DND-41 (cell line): ENCODE results near the gene BRAP.
"Not testable (repeated sequence)": the region's sequence is repeated elsewhere in the genome, so short reads cannot be mapped to it uniquely, and the experiment has no call there.

ENCODE experiments used
- ATAC-seq: fragments of 200-7000 bp; cut with Tn5 transposase; 3 replicates; pipeline ENCODE4 v1.9.1; 2021; ENCODE audit warnings: low read depth; ENCODE audit not compliant: insufficient read depth
- DNase-seq: peaks from one replicate; pipeline ENCODE4 v3.0.0-alpha.2; 2020
- H2AFZ ChIP-seq: 2 replicates; pipeline ENCODE4 v1.6.0; 2012; ENCODE audit warnings: low read depth, low read length
- H3K27ac ChIP-seq: 2 replicates; pipeline ENCODE4 v1.5.1; 2012; ENCODE audit warnings: low read length, inconsistent platforms
- H3K27me3 ChIP-seq: fragments of 200-600 bp; sonication (generic); 2 replicates; pipeline ENCODE4 v1.6.0; 2012; ENCODE audit warnings: low read length, mild to moderate bottlenecking, inconsistent platforms; ENCODE audit not compliant: insufficient read depth, poor library complexity
- H3K36me3 ChIP-seq: 2 replicates; pipeline ENCODE4 v1.5.1; 2012; ENCODE audit warnings: low read length, inconsistent platforms; ENCODE audit not compliant: insufficient read depth
- H3K4me1 ChIP-seq: 2 replicates; pipeline ENCODE4 v1.5.1; 2012; ENCODE audit warnings: mild to moderate bottlenecking, low read length; ENCODE audit not compliant: insufficient read depth
- H3K4me2 ChIP-seq: 2 replicates; pipeline ENCODE4 v1.6.0; 2012; ENCODE audit warnings: mild to moderate bottlenecking, moderate library complexity, low read length, inconsistent platforms; ENCODE audit not compliant: insufficient read depth
- H3K4me3 ChIP-seq, 2 experiments: fragments of 200-600 bp in 1 of 2; shearing (Covaris generic) in 1 of 2; 2 replicates each; pipeline ENCODE4 v1.5.1; 2012 to 2016; ENCODE audit warnings: inconsistent platforms in 2 of 2, low read length in 2 of 2, mild to moderate bottlenecking in 2 of 2, low read depth in 1 of 2, moderate library complexity in 1 of 2
- H3K79me2 ChIP-seq: 2 replicates; pipeline ENCODE4 v1.6.0; 2012; ENCODE audit warnings: low read length, inconsistent platforms; ENCODE audit not compliant: insufficient read depth
- H3K9ac ChIP-seq: 2 replicates; pipeline ENCODE4 v1.6.0; 2012; ENCODE audit warnings: low read depth, mild to moderate bottlenecking, inconsistent platforms, low read length, moderate library complexity
- H3K9me3 ChIP-seq: 2 replicates; pipeline ENCODE4 v1.5.1; 2012; ENCODE audit warnings: low read length, moderate library complexity, mild to moderate bottlenecking, inconsistent platforms; ENCODE audit not compliant: insufficient read depth, severe bottlenecking
- H4K20me1 ChIP-seq: 2 replicates; pipeline ENCODE4 v1.6.0; 2012; ENCODE audit warnings: low read length; ENCODE audit not compliant: insufficient read depth
- EZH2 ChIP-seq: IDR thresholded peaks from 3 replicates; pipeline ENCODE4 v1.6.1; 2012; ENCODE audit warnings: borderline replicate concordance, low read depth, mild to moderate bottlenecking, moderate library complexity, low read length, inconsistent platforms; ENCODE audit not compliant: severe bottlenecking
- TF ChIP-seq, protein P1 (sequence below): IDR thresholded peaks from 2 replicates; pipeline ENCODE4 v1.5.1; 2012; ENCODE audit warnings: borderline replicate concordance, low read length, moderate library complexity, mild to moderate bottlenecking; ENCODE audit not compliant: poor library complexity, severe bottlenecking; ENCODE audit errors: extremely low read depth

BRAP gene

DNA sequence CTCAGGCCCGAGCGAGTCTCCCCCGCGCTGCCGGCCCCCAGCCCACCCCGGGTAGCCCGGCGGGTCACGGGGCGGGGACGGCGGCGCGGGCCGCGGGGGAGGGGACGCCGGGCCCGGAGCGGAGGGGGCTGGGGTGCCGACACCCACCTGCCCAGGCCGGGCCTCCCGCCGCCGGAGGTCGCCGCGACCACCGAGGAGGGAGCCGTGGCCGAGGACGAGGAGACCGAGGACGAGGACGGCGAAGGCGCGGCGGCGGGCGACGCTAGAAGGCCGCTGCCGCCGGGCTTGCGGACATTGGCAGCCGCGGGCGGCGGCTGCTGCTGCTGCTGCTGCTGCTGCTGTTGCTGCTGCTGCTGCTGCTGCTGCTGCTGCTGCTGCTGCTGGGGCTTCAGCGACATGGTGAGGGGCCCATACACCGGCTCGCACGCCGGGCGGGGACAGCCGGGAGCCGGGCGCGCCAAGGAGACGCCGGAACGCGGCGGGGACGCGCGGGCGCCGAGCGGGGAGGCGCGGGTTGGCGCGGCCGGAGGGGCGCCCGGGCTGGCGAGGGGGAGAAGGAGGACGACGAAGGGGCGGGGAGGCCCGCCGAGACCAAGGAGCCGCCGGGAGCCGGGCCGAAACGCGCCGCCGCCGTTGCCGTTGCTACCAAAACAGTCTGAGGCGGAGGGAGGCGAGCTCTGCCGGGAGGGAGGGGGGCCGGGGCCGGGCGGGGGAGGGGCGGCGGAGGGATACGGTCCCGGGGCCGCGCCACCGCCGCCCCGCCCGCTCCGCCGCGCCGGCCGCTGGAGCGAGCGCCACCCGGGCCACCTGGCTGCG, 86.9 kb downstream of the BRAP start, which contains the start of gene ATXN2:
Gene ATXN2, minus strand, starts transcription at position 679 of the 816 bp plus-strand sequence. Its CDS starts 281 bp downstream, at position 398.
- ATAC-seq (peak; percentile 37), DNase-seq (no peak)
- peaks cover 2% of the 10 kb centered on the region; the same call in 1 of the 2 replicates for H3K36me3 ChIP-seq
- H3K27me3 ChIP-seq, result no peaks in the 10 kb centered on the region
- peak within 1 kb of the TSS; percentile 62 for H3K9ac ChIP-seq
- H3K27ac ChIP-seq, result peak within 1 kb of the TSS; percentile 98
- peaks cover 42% of the 10 kb centered on the region for H4K20me1 ChIP-seq
- H2AFZ ChIP-seq, result peak within 1 kb of the TSS; percentile 82
- H3K4me2 ChIP-seq, result peak within 1 kb of the TSS; percentile 87
- peaks cover 55% of the 10 kb centered on the region for H3K79me2 ChIP-seq
- peaks cover 40% of the 10 kb centered on the region for H3K4me1 ChIP-seq
- H3K9me3 ChIP-seq, result no peaks in the 10 kb centered on the region
- peak within 1 kb of the TSS; percentile 98 for H3K4me3 ChIP-seq
- TF ChIP-seq EZH2, result no peak
- TF ChIP-seq, protein P1, sequence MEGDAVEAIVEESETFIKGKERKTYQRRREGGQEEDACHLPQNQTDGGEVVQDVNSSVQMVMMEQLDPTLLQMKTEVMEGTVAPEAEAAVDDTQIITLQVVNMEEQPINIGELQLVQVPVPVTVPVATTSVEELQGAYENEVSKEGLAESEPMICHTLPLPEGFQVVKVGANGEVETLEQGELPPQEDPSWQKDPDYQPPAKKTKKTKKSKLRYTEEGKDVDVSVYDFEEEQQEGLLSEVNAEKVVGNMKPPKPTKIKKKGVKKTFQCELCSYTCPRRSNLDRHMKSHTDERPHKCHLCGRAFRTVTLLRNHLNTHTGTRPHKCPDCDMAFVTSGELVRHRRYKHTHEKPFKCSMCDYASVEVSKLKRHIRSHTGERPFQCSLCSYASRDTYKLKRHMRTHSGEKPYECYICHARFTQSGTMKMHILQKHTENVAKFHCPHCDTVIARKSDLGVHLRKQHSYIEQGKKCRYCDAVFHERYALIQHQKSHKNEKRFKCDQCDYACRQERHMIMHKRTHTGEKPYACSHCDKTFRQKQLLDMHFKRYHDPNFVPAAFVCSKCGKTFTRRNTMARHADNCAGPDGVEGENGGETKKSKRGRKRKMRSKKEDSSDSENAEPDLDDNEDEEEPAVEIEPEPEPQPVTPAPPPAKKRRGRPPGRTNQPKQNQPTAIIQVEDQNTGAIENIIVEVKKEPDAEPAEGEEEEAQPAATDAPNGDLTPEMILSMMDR, result no peak

DNA sequence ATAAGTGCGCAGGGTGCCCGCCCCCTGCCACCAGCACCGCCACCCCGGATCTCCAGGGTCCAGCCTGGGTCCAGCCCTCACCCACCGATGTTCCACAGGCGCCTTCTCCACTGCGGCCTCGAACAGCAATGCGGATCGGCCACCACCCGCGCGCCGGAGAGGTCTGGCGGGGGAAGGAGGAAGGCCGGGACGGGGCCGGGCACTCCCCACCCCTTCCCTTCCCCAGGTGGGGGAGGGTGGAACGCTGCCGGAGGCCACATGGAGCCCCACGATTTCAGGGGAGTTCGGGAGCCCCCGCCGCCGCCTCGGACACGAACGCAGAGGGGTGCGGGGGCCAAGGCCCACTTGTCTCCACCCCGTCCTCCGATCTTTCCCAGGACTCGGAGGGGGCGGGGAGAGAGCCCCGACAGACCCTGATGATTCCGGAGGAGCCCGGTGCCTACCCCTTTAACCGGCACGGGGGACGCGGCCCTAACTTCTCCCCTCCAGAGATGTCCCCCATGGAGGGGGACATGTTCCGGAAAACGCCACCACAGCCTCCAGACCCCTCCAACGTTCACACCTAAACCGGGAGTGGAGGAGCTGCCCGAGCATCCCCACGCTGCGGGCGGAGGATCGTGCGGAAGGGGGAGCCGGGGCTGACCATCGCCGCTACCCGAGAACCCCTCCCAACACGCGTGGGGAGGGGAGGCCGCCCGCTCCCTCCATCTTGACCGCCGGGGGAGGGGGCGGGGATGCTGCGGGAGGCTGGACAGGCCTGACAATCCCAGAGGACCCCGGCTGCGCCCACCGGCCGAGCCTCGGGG, 87.7 kb downstream of the BRAP start:
- H3K27me3 ChIP-seq, result no peaks in the 10 kb centered on the region
- peaks cover 2% of the 10 kb centered on the region; the same call in 1 of the 2 replicates for H3K36me3 ChIP-seq
- H3K4me2 ChIP-seq, result peak overlapping the region; percentile 87
- peak overlapping the region; percentile 98 for H3K4me3 ChIP-seq
- peaks cover 40% of the 10 kb centered on the region for H3K4me1 ChIP-seq
- peaks cover 49% of the 10 kb centered on the region for H4K20me1 ChIP-seq
- peak overlapping the region; percentile 65 for H2AFZ ChIP-seq
- DNase-seq (peak; percentile 41), ATAC-seq (peak; percentile 19)
- H3K9me3 ChIP-seq, result no peaks in the 10 kb centered on the region
- H3K27ac ChIP-seq, result peak overlapping the region; percentile 79
- peak overlapping the region; percentile 62 for H3K9ac ChIP-seq
- peaks cover 63% of the 10 kb centered on the region for H3K79me2 ChIP-seq
- TF ChIP-seq, protein P1, result no peak
- no peak for TF ChIP-seq EZH2

DNA sequence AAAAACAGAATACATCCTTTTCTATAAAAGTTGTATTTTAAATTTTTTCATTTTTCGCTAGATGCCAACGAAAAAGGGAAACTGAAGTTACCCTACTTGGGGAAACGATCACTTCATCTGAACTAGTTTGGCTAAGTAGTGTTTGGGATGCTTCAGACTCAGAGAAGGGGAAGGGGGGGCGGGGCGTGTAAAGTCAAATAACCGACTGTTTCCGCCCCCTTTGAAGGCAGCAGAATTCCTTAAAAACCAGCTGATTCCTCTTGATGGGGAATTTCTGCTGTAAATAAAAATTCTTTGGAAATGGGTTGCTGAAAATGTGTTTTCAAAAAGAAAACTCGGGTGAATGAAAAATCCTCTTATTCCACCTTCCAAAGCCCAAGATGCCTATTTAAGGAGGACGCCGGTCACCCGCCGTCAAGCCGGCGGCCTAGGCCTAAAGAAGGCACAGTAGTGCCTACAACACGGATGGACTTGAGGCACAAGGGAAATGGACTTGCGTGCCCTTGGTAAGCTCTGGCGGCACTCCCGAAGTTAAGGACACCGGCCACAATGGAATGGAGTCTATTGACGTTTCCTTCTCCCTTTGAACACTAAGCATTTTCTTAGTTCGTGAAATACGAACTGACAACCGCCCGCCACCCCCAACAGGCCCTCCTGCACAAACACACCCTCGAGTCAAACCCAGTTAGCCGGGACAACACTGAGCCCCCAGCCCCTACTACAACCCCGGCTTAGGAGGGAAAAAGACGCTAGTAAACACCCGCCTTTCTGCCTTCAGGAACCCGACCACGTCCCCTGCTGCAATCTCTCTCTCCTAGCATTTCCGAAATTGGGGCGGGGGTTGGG, 88.5 kb downstream of the BRAP start:
- Histone ChIP-seq H2AFZ (peak overlapping the region; percentile 65), H3K4me1 (peaks cover 40% of the 10 kb centered on the region), H3K79me2 (peaks cover 71% of the 10 kb centered on the region)

DNA sequence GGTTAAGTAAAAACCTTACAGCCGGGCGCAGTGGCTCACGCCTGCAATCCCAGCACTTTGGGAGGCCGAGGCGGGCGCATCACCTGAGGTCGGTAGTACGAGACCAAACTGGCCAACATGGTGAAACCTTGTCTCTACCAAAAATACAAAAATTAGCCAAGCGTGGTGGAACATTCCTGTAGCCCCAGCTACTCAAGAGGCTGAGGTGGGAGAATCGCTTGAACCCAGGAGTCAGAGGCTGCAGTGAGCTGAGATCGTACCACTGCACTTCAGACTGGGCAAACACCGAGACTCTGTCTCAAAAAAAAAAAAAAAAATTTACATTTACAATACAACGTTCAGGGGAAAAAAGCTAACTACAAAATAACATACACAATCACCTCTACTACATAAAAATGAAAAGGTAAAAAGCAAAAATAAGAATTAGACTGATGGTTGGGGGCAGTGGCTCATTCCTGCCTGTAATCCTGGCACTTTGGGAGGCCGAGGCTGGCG, 90.4 kb downstream of the BRAP start:
- not testable (repeated sequence) for H3K9me3 ChIP-seq, H2AFZ ChIP-seq, H3K27me3 ChIP-seq, ATAC-seq, DNase-seq, H3K27ac ChIP-seq, H3K4me3 ChIP-seq, H3K36me3 ChIP-seq
- peak overlapping the region; percentile 4; the same call in 1 of the 2 replicates for H3K9ac ChIP-seq
- peaks cover 59% of the 10 kb centered on the region for H4K20me1 ChIP-seq
- H3K79me2 ChIP-seq, result peaks cover 89% of the 10 kb centered on the region
- H3K4me1 ChIP-seq, result peaks cover 38% of the 10 kb centered on the region
- peak overlapping the region; percentile 87; the same call in 1 of the 2 replicates for H3K4me2 ChIP-seq

More for the DNA sequence above, 88.5 kb downstream of the BRAP start:
- H3K36me3 ChIP-seq, result peaks cover 2% of the 10 kb centered on the region; the same call in 1 of the 2 replicates
- no peaks in the 10 kb centered on the region for H3K9me3 ChIP-seq
- H4K20me1 ChIP-seq, result peaks cover 52% of the 10 kb centered on the region
- peak; percentile 48 for DNase-seq
- TF ChIP-seq, protein P1, result no peak
- no peak for TF ChIP-seq EZH2
- H3K4me3 ChIP-seq, result peak overlapping the region; percentile 98
- peak overlapping the region; percentile 87 for H3K4me2 ChIP-seq
- peak; percentile 11 for ATAC-seq
- H3K9ac ChIP-seq, result peak overlapping the region; percentile 62
- no peaks in the 10 kb centered on the region for H3K27me3 ChIP-seq
- peak overlapping the region; percentile 79 for H3K27ac ChIP-seq
